Measurements from ENCODE around the gene TWIST2. TPM values are rescaled to one million over a fixed set of nuclear protein-coding genes. Genes with fewer than 3 reads are reported as not detected.

Gene TWIST2
- total and polyA plus RNA-seq, 9 of the 15 experiments (the other 6 are each of a cell fraction or from before 2014, with no cell fraction given) = not detected

- no peak overlapping the region for H3K4me3 ChIP-seq
- H2AFZ ChIP-seq (ENCODE audit: low read depth, low read length) = no peak overlapping the region
- H3K27ac ChIP-seq (ENCODE audit: extremely low read depth, low read depth, low read length) = no peak overlapping the region
- intact Hi-C loops (cut with micrococcal nuclease) = no loop called here
- CTCF ChIA-PET (ENCODE audit: low intra/inter-chr PET ratio) = no interaction called here
- H4K20me1 ChIP-seq (replicated peaks; ENCODE audit: control insufficient read depth, insufficient read depth, low read length) = no peaks in the 10 kb centered on the region
- H3K4me1 ChIP-seq (replicated peaks in 1 of 2; ENCODE audit: control insufficient read depth in 2 of 2, insufficient read depth in 2 of 2, low read length in 2 of 2) = peaks cover 0 to 4% of the 10 kb centered on the region in 2 experiments; a peak in 1 of 5 replicates
- WGBS (ENCODE audit: insufficient coverage, low coverage, missing lambda C conversion rate) = 2% methylated on average over 9 of the region's 13 CpGs
- H3K9me3 ChIP-seq (replicated peaks; ENCODE audit: control insufficient read depth, insufficient read depth, low read depth, low read length) = no peaks in the 10 kb centered on the region
- no peaks in the 10 kb centered on the region; a peak in 1 of 5 replicates for H3K27me3 ChIP-seq (ENCODE audit: control insufficient read depth in 2 of 2, insufficient read depth in 2 of 2, low read length in 2 of 2)
- DNase-seq (ENCODE audit: extremely low read depth in 1 of 4, low spot score in 3 of 4) (no peak), ATAC-seq (no peak), FAIRE-seq (no peak)
- H3K79me2 ChIP-seq (ENCODE audit: control insufficient read depth, insufficient read depth, low read length) = no peaks in the 10 kb centered on the region
- no peaks in the 10 kb centered on the region for H3K9me1 ChIP-seq (ENCODE audit: control insufficient read depth, insufficient read depth, low read length)
- H3K36me3 ChIP-seq (ENCODE audit: control insufficient read depth, insufficient read depth, low read length) = no peaks in the 10 kb centered on the region
- in situ Hi-C loops (cut with MboI) = no loop called here
- no peak overlapping the region for H3K4me2 ChIP-seq (ENCODE audit: insufficient read depth, low read length)
- BruUV-seq (replicated peaks) = no TSS peak
- H3K9ac ChIP-seq (ENCODE audit: insufficient read depth in 1 of 2, low read depth in 2 of 2, low read length in 2 of 2) = no peak overlapping the region
- POLR2A ChIA-PET = no interaction called here
- TF ChIP-seq RNF2 (IDR thresholded peaks at IDR 0.05) = no peak
- TF ChIP-seq POLR2AphosphoS2 (IDR thresholded peaks at IDR 0.05; ENCODE audit: low read length) = no peak
- no peak for TF ChIP-seq ZNF253 (CRISPR knock-in tag; conservative IDR thresholded peaks at IDR 0.05)
- TF ChIP-seq, protein P1, sequence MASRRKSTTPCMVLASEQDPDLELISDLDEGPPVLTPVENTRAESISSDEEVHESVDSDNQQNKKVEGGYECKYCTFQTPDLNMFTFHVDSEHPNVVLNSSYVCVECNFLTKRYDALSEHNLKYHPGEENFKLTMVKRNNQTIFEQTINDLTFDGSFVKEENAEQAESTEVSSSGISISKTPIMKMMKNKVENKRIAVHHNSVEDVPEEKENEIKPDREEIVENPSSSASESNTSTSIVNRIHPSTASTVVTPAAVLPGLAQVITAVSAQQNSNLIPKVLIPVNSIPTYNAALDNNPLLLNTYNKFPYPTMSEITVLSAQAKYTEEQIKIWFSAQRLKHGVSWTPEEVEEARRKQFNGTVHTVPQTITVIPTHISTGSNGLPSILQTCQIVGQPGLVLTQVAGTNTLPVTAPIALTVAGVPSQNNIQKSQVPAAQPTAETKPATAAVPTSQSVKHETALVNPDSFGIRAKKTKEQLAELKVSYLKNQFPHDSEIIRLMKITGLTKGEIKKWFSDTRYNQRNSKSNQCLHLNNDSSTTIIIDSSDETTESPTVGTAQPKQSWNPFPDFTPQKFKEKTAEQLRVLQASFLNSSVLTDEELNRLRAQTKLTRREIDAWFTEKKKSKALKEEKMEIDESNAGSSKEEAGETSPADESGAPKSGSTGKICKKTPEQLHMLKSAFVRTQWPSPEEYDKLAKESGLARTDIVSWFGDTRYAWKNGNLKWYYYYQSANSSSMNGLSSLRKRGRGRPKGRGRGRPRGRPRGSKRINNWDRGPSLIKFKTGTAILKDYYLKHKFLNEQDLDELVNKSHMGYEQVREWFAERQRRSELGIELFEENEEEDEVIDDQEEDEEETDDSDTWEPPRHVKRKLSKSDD (conservative IDR thresholded peaks at IDR 0.05; ENCODE audit: low read length) = no peak
- no peak for TF ChIP-seq ZNF431 (CRISPR knock-in tag; IDR thresholded peaks at IDR 0.05)
- TF ChIP-seq PTBP1 (IDR thresholded peaks at IDR 0.05; ENCODE audit: low read depth, low read length) = no peak
- no peak for TF ChIP-seq KLF6 (CRISPR knock-in tag; IDR thresholded peaks at IDR 0.05; ENCODE audit: borderline replicate concordance)
- no peak for TF ChIP-seq MYBL2 (IDR thresholded peaks at IDR 0.05; ENCODE audit: low read depth)
- no peak for TF ChIP-seq MYBL2 (CRISPR knock-in tag; IDR thresholded peaks at IDR 0.05; ENCODE audit: borderline replicate concordance)
- no peak for TF ChIP-seq STAT5A (IDR thresholded peaks at IDR 0.05; ENCODE audit: borderline replicate concordance, low read length)
- no peak for TF ChIP-seq LARP7 (IDR thresholded peaks at IDR 0.05)
- TF ChIP-seq, protein P2, sequence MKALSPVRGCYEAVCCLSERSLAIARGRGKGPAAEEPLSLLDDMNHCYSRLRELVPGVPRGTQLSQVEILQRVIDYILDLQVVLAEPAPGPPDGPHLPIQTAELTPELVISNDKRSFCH (CRISPR knock-in tag; IDR thresholded peaks at IDR 0.05) = no peak
- TF ChIP-seq, protein P2 (tag; IDR thresholded peaks at IDR 0.05) = no peak
- TF ChIP-seq MIER1 (IDR thresholded peaks at IDR 0.05; ENCODE audit: low read depth) = no peak
- no peak for TF ChIP-seq EGR1 (conservative IDR thresholded peaks at IDR 0.05)
- TF ChIP-seq KLF16 (IDR thresholded peaks at IDR 0.05) = no peak
- TF ChIP-seq DIDO1 (tag; IDR thresholded peaks at IDR 0.05; ENCODE audit: low read depth) = no peak
- no peak for TF ChIP-seq KAT2B (IDR thresholded peaks at IDR 0.05; ENCODE audit: low read depth, low read length)
- TF ChIP-seq, protein P3, sequence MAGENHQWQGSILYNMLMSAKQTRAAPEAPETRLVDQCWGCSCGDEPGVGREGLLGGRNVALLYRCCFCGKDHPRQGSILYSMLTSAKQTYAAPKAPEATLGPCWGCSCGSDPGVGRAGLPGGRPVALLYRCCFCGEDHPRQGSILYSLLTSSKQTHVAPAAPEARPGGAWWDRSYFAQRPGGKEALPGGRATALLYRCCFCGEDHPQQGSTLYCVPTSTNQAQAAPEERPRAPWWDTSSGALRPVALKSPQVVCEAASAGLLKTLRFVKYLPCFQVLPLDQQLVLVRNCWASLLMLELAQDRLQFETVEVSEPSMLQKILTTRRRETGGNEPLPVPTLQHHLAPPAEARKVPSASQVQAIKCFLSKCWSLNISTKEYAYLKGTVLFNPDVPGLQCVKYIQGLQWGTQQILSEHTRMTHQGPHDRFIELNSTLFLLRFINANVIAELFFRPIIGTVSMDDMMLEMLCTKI (IDR thresholded peaks at IDR 0.05; ENCODE audit: partially characterized antibody) = no peak
These were observed 57.3 kb downstream of the TWIST2 start for GRCh38 chr2:238905224-238905623.

All from K562 (cell line).